SK-N-MC (cell line): ENCODE results near the gene ART4.

Source experiments
- EZH2 ChIP-seq: fragments of 200-600 bp; sonication (generic); IDR thresholded peaks from one replicate; pipeline ENCODE4 v1.6.1; 2017; ENCODE audit warnings: antibody characterized with exemption
- POLR2AphosphoS5 ChIP-seq: IDR thresholded peaks from 2 replicates; pipeline ENCODE4 v1.6.1; 2012; ENCODE audit warnings: mild to moderate bottlenecking, low read depth, low read length, borderline replicate concordance

DNA sequence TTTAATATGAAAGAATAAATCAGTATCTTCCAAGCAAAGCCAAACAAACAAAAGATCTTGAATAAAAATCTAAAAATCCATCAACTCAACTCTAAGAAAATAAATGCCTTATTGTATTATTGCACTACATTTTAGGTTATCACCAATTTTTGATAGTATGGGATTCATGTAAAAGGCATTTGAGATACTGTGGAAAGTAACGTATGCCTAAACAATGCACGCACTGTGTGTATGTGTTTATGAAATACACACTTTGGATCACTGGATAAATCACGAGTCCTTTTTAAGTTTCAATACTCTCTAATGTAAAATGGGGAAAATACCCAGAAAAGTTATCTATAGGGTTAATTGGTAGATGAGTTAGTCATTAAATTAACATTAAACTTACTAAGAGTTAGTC, 57.8 kb downstream of the ART4 start:
- TF ChIP-seq POLR2AphosphoS5 (no peak), EZH2 (no peak)
